H9 (cell line): ENCODE measurements around the gene TPPP3. TPM values are rescaled to one million over a fixed set of nuclear protein-coding genes. Genes with fewer than 3 reads are reported as not detected.

Source experiments
- DNase-seq: peaks from one replicate; pipeline ENCODE4 v3.0.0-alpha.2; 2017
- H2AFZ ChIP-seq: one replicate; pipeline ENCODE4 v1.6.1; 2013; ENCODE audit warnings: mild to moderate bottlenecking, low read length, control low read depth, moderate library complexity
- H2AK5ac ChIP-seq: 2 replicates; pipeline ENCODE4 v1.6.1; 2013; ENCODE audit warnings: low read length, control low read depth, mixed read lengths; ENCODE audit not compliant: insufficient read length
- H2BK120ac ChIP-seq: one replicate; pipeline ENCODE4 v1.6.1; 2013; ENCODE audit warnings: low read depth, mild to moderate bottlenecking, low read length, control low read depth, inconsistent platforms; ENCODE audit not compliant: poor library complexity, severe bottlenecking
- H2BK12ac ChIP-seq: 2 replicates; pipeline ENCODE4 v1.6.1; 2013; ENCODE audit warnings: low read length, control low read depth, mixed read lengths, low read depth; ENCODE audit not compliant: insufficient read length
- H2BK15ac ChIP-seq: 2 replicates; pipeline ENCODE4 v1.6.1; 2013; ENCODE audit warnings: low read depth, low read length, control low read depth
- H2BK20ac ChIP-seq: one replicate; pipeline ENCODE4 v1.6.1; 2013; ENCODE audit warnings: low read depth, mild to moderate bottlenecking, low read length, control low read depth, inconsistent platforms; ENCODE audit not compliant: poor library complexity, severe bottlenecking
- H2BK5ac ChIP-seq: 2 replicates; pipeline ENCODE4 v1.6.1; 2013; ENCODE audit warnings: low read length, control low read depth, mixed read lengths; ENCODE audit not compliant: insufficient read length
- H3K14ac ChIP-seq: 2 replicates; pipeline ENCODE4 v1.6.1; 2013; ENCODE audit warnings: low read length, control low read depth; ENCODE audit not compliant: insufficient read depth
- H3K18ac ChIP-seq: 2 replicates; pipeline ENCODE4 v1.6.1; 2013; ENCODE audit warnings: low read depth, mild to moderate bottlenecking, mixed read lengths, low read length, control low read depth; ENCODE audit not compliant: insufficient read length
- H3K23ac ChIP-seq: 2 replicates; pipeline ENCODE4 v1.6.1; 2013; ENCODE audit warnings: low read length, control low read depth, mixed read lengths, low read depth; ENCODE audit not compliant: insufficient read length
- H3K23me2 ChIP-seq: 2 replicates; pipeline ENCODE4 v1.6.1; 2013; ENCODE audit warnings: low read depth, mild to moderate bottlenecking, mixed read lengths, low read length, control low read depth; ENCODE audit not compliant: insufficient read length, poor library complexity, severe bottlenecking
- H3K27ac ChIP-seq: 2 replicates; pipeline ENCODE4 v1.5.1; 2013; ENCODE audit warnings: low read length, control low read depth, mixed read lengths, low read depth; ENCODE audit not compliant: insufficient read length
- H3K27me3 ChIP-seq: 2 replicates; pipeline ENCODE4 v1.6.1; 2013; ENCODE audit warnings: low read length, control low read depth, inconsistent platforms; ENCODE audit not compliant: insufficient read depth
- H3K4ac ChIP-seq: 2 replicates; pipeline ENCODE4 v1.6.1; 2013; ENCODE audit warnings: low read depth, mild to moderate bottlenecking, control low read depth, inconsistent platforms, low read length, moderate library complexity
- H3K4me1 ChIP-seq: 2 replicates; pipeline ENCODE4 v1.6.1; 2013; ENCODE audit warnings: low read length, control low read depth, inconsistent platforms; ENCODE audit not compliant: insufficient read depth
- H3K4me2 ChIP-seq: 2 replicates; pipeline ENCODE4 v1.6.1; 2013; ENCODE audit warnings: low read length, control low read depth, mixed read lengths; ENCODE audit not compliant: insufficient read length, insufficient read depth
- H3K56ac ChIP-seq: 2 replicates; pipeline ENCODE4 v1.6.1; 2013; ENCODE audit warnings: low read depth, mild to moderate bottlenecking, mixed read lengths, low read length, control low read depth; ENCODE audit not compliant: insufficient read length
- H3K79me1 ChIP-seq: 2 replicates; pipeline ENCODE4 v1.6.1; 2013; ENCODE audit warnings: low read depth, mild to moderate bottlenecking, moderate library complexity, low read length, control low read depth, inconsistent platforms; ENCODE audit not compliant: insufficient read depth, poor library complexity, severe bottlenecking
- H3K79me2 ChIP-seq: 2 replicates; pipeline ENCODE4 v1.6.1; 2013; ENCODE audit warnings: low read length, control low read depth, inconsistent platforms; ENCODE audit not compliant: insufficient read depth
- H3K9ac ChIP-seq: 2 replicates; pipeline ENCODE4 v1.6.1; 2013; ENCODE audit warnings: low read length, control low read depth, mixed read lengths; ENCODE audit not compliant: insufficient read length; ENCODE audit errors: extremely low read depth
- H3K9me3 ChIP-seq: one replicate; pipeline ENCODE4 v1.6.1; 2013; ENCODE audit warnings: low read depth, low read length, inconsistent platforms; ENCODE audit not compliant: control insufficient read depth
- H3T11ph ChIP-seq: one replicate; pipeline ENCODE4 v1.6.1; 2013; ENCODE audit warnings: mild to moderate bottlenecking, low read length, control low read depth, inconsistent platforms
- H4K20me1 ChIP-seq: one replicate; pipeline ENCODE4 v1.6.1; 2013; ENCODE audit not compliant: control insufficient read depth, insufficient read length, insufficient read depth
- H4K5ac ChIP-seq: 2 replicates; pipeline ENCODE4 v1.6.1; 2013; ENCODE audit warnings: low read depth, mild to moderate bottlenecking, mixed read lengths, low read length, control low read depth; ENCODE audit not compliant: insufficient read length
- H4K8ac ChIP-seq: replicated peaks from 2 replicates; pipeline ENCODE4 v1.6.1; 2013; ENCODE audit warnings: low read length, control low read depth, mixed read lengths, low read depth; ENCODE audit not compliant: insufficient read length
- H4K91ac ChIP-seq: 2 replicates; pipeline ENCODE4 v1.6.1; 2013; ENCODE audit warnings: low read depth, mild to moderate bottlenecking, moderate library complexity, mixed read lengths, low read length, control low read depth; ENCODE audit not compliant: insufficient read length
- H3K27ac Mint-ChIP-seq, 3 experiments: 2 replicates in 2 of 3; 3 replicates in 1 of 3; pipeline ENCODE4 v1.8.0; 2020 to 2021; ENCODE audit warnings: mixed read lengths in 3 of 3, mild to moderate bottlenecking in 1 of 3, moderate library complexity in 1 of 3
- H3K27me3 Mint-ChIP-seq: 2 replicates; pipeline ENCODE4 v1.8.0; 2021; ENCODE audit warnings: low read depth, mild to moderate bottlenecking, moderate library complexity, mixed read lengths
- H3K36me3 Mint-ChIP-seq, 3 experiments: 2 replicates in 2 of 3; 3 replicates in 1 of 3; pipeline ENCODE4 v1.8.0; 2020 to 2021; ENCODE audit warnings: low read depth in 3 of 3, mixed read lengths in 3 of 3; ENCODE audit not compliant: insufficient read depth in 1 of 3
- H3K4me1 Mint-ChIP-seq, 2 experiments: 2 replicates each; pipeline ENCODE4 v1.8.0; 2020; ENCODE audit warnings: mixed read lengths in 2 of 2
- H3K4me3 Mint-ChIP-seq, 2 experiments: 2 replicates in 1 of 2; 3 replicates in 1 of 2; pipeline ENCODE4 v1.8.0; 2020 to 2021; ENCODE audit warnings: mild to moderate bottlenecking in 2 of 2, mixed read lengths in 2 of 2, moderate library complexity in 1 of 2
- H3K9me3 Mint-ChIP-seq, 2 experiments: 2 replicates in 1 of 2; 3 replicates in 1 of 2; pipeline ENCODE4 v1.8.0; 2020; ENCODE audit warnings: mild to moderate bottlenecking in 2 of 2, mixed read lengths in 2 of 2, moderate library complexity in 1 of 2
- WGBS: extraction: QIAGEN DNeasy Blood & Tissue Kit; methylation state at CpG from one replicate; pipeline ENCODE4 v1.1.7; 2013; ENCODE audit warnings: missing lambda C conversion rate, low lambda C conversion rate, mixed read lengths; ENCODE audit not compliant: insufficient read length; ENCODE audit errors: extremely low coverage; 5-methylcytosine and 5-hydroxymethylcytosine counted together
- total RNA-seq: library from RNA; stranded (reverse); gene quantifications from 2 replicates; pipeline ENCODE4 v1.2.1, GENCODE V29; 2021
- TF ChIP-seq, protein P1 (sequence below): fragments of 200-600 bp; sonication (generic); conservative IDR thresholded peaks from 3 replicates; pipeline ENCODE4 v1.8.0; 2021; ENCODE audit warnings: antibody characterized with exemption, mild to moderate bottlenecking

The TPPP3 gene
- total RNA-seq, 1 experiment from 2014 or later = 0.79 TPM

DNA sequence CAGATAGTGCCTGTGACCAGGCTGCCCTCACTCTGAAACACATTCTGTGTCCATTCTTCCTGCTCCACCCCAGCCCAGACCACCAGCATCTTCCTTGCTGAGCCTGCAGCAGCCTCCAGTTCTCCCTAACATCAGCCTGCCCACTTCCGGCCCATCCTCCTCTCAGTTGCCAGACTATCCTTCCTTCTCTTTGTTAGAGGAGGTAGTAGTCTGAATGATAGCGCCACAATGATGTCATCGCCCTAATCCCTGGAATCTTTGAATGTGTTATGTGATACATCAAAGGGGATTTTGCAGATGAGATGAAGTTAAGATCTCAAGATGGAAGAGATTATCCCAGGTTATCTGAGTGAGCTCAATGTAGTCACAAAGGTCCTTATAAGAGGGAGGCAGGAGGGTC lies 26.2 kb upstream of the TPPP3 start:
- Histone ChIP-seq H4K20me1 (no peaks in the 10 kb centered on the region), H2BK5ac (no peak overlapping the region), H3K4me1 (peaks cover 18% of the 10 kb centered on the region), H3K14ac (no peak overlapping the region), H4K8ac (no peak overlapping the region), H2AFZ (no peak overlapping the region), H3K4me2 (no peak overlapping the region), H3K27ac (no peak overlapping the region), H3K23ac (no peak overlapping the region), H2BK15ac (no peak overlapping the region), H3T11ph (no peak overlapping the region), H3K9ac (no peak overlapping the region), H2BK120ac (no peak overlapping the region), H3K9me3 (no peaks in the 10 kb centered on the region), H3K79me1 (no peaks in the 10 kb centered on the region), H3K4ac (no peak overlapping the region), H3K56ac (no peak overlapping the region), H2AK5ac (no peak overlapping the region), H3K23me2 (peaks cover 11% of the 10 kb centered on the region), H2BK20ac (no peak overlapping the region), H3K27me3 (no peaks in the 10 kb centered on the region; the same call in 1 of the 2 replicates), H4K5ac (no peak overlapping the region), H4K91ac (no peak overlapping the region), H3K79me2 (no peaks in the 10 kb centered on the region), H2BK12ac (no peak overlapping the region), H3K18ac (no peak overlapping the region)
- H3K4me1 Mint-ChIP-seq = peaks cover 39 to 42% of the 10 kb centered on the region in 2 experiments
- H3K36me3 Mint-ChIP-seq = peaks cover 0 to 4% (median 2%) of the 10 kb centered on the region in 3 experiments; a peak in 1 of 7 replicates
- H3K27me3 Mint-ChIP-seq = peaks cover 6% of the 10 kb centered on the region
- H3K9me3 Mint-ChIP-seq = peaks cover 2 to 5% of the 10 kb centered on the region in 2 experiments; a peak in 3 of 5 replicates
- WGBS = no CpG with 5 or more reads among the region's 3 CpGs
- H3K27ac Mint-ChIP-seq = no peak overlapping the region
- DNase-seq = no peak
- H3K4me3 Mint-ChIP-seq = no peak overlapping the region; a peak in 2 of 5 replicates
- TF ChIP-seq, protein P1, sequence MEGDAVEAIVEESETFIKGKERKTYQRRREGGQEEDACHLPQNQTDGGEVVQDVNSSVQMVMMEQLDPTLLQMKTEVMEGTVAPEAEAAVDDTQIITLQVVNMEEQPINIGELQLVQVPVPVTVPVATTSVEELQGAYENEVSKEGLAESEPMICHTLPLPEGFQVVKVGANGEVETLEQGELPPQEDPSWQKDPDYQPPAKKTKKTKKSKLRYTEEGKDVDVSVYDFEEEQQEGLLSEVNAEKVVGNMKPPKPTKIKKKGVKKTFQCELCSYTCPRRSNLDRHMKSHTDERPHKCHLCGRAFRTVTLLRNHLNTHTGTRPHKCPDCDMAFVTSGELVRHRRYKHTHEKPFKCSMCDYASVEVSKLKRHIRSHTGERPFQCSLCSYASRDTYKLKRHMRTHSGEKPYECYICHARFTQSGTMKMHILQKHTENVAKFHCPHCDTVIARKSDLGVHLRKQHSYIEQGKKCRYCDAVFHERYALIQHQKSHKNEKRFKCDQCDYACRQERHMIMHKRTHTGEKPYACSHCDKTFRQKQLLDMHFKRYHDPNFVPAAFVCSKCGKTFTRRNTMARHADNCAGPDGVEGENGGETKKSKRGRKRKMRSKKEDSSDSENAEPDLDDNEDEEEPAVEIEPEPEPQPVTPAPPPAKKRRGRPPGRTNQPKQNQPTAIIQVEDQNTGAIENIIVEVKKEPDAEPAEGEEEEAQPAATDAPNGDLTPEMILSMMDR = no peak
